GM12864 (cell line): ENCODE measurements around the gene APCDD1L.

Source experiments
- DNase-seq: peaks from one replicate; pipeline ENCODE4 v3.0.0-alpha.2; 2011; ENCODE audit warnings: low read depth
- H3K4me3 ChIP-seq: 2 replicates; pipeline ENCODE4 v1.5.1; 2011; ENCODE audit warnings: mild to moderate bottlenecking, low read depth, low read length, control low read depth
- CTCF ChIP-seq: IDR thresholded peaks from 2 replicates; pipeline ENCODE4 v1.5.1; 2011; ENCODE audit warnings: low read depth, mild to moderate bottlenecking, moderate library complexity, low read length, control low read depth, inconsistent platforms; ENCODE audit errors: missing control alignments

Gene APCDD1L

GRCh38 chr20:58438970-58439808 is 76.0 kb downstream of the APCDD1L start:
- DNase-seq: no peak

DNA sequence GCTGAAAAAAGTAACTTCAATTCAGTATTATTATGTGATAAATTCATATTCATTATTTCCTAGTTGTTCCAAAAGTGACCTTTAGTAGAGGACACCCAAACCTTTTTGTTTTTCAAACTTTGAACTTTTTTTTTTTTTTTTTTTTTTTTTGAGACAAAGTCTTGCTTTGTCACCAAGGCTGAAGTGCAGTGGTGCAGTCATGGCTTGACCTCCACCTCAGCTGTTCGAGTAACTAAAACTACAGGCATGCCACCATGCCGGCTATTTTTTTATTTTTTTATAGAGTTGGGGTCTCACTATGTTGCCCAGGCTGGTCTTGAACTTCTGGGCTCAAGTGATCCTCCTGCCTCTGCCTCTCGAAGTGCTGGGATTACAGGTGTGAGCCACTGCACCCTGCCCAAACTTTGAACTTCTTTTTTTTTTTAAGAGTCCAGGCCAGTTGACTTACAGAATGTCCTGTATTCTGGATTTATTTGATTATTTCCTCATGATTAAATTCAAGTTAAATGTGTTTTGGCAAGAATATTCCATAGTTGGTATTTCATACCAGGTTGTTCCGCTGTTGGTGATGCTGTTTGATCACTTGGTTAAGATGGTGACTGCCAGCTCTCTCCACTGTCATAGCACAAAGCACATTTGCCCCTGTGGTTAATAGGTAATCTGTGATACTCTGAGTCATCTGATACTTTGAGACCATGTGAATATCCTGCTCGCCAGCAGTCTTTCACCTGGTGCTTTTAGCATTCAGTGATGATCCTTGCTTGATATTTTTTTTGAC is 78.1 kb downstream of the APCDD1L start:
- TF ChIP-seq CTCF: no peak
- no peak for DNase-seq
- no peak overlapping the region for H3K4me3 ChIP-seq

More at GRCh38 chr20:58438970-58439808, 76.0 kb downstream of the APCDD1L start:
- no peak overlapping the region for H3K4me3 ChIP-seq
- no peak for TF ChIP-seq CTCF

GRCh38 chr20:58435237-58435636 is 80.0 kb downstream of the APCDD1L start:
- no peak for TF ChIP-seq CTCF
- no peak for DNase-seq
- no peak overlapping the region for H3K4me3 ChIP-seq

GRCh38 chr20:58434326-58434725 is 80.9 kb downstream of the APCDD1L start:
- no peak for TF ChIP-seq CTCF
- no peak overlapping the region for H3K4me3 ChIP-seq
- no peak for DNase-seq

GRCh38 chr20:58433759-58434158 is 81.4 kb downstream of the APCDD1L start:
- TF ChIP-seq CTCF: no peak
- no peak for DNase-seq
- H3K4me3 ChIP-seq: no peak overlapping the region

DNA sequence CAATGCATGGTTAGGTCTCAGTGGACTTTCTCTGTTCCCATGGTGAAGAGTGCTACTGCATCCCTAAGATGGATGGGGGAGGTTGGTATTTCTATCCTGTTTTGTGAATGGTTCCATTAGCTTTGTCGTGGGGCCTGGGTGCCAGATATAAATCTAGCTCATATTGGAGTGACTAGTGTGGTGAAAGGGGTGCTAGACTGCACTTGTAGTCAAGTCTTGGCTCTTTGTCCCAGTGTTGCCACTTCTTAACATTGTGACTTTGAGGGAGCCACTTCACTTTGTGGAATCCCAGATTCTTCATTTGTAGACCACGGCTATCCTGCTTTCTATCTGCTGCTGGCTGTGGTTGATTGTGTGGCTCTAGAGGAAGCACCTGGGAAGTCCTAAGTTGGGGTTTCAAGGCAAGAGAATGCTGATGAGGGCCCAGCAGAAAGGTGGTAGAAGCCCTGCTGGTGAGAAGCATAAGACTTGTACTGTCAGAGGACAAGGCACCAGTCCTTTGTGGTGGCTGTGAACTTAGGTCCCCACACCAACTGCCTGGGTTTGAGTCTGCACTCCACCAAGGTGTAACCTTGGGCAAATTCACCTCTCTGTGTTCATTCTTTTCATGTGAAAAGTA is 82.1 kb downstream of the APCDD1L start:
- DNase-seq: no peak
- no peak for TF ChIP-seq CTCF
- H3K4me3 ChIP-seq: no peak overlapping the region
